Astrocyte (in vitro differentiated cells and primary cell): ENCODE results near the gene CDKN2B-AS1.

Source experiments
- CTCF ChIP-seq: IDR thresholded peaks from 2 replicates; pipeline ENCODE4 v1.5.1; 2011; ENCODE audit warnings: low read depth, mild to moderate bottlenecking, inconsistent platforms, low read length, moderate library complexity; ENCODE audit not compliant: insufficient read depth
- EZH2 ChIP-seq: IDR thresholded peaks from 2 replicates; pipeline ENCODE4 v1.6.1; 2012; ENCODE audit warnings: mild to moderate bottlenecking, low read length, inconsistent platforms; ENCODE audit not compliant: insufficient read depth

- TF ChIP-seq EZH2, result no peak
- TF ChIP-seq CTCF, result no peak
Observed at GRCh38 chr9:21967169-21967568, 27.4 kb upstream of the CDKN2B-AS1 start.
